ENCODE measurements around the gene ARID1B. TPM values are rescaled to one million over a fixed set of nuclear protein-coding genes. Genes with fewer than 3 reads are reported as not detected.

ARID1B gene
- total RNA-seq, 1 experiment from 2014 or later: 86.3 TPM

DNA sequence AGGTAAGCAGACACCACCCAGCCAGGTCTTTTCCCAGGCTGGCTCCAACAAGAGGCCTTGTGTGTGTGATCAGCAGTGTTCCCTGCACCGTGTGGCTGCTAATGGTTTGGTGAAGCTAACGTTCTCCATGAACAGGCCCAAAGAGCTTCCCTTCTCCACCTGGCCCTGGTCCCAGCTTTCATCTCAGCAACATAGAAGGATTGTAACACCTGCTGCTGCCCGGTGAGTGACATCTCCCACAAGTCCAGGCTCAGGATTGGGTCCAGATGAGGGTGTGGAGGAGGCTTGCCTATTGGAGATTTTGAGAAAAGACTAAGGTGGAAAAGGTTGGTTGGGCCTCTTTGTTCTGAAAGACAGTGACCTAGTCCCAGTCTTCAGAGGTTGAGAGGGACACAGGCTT lies 456.5 kb downstream of the ARID1B start:
- TF ChIP-seq CTCF (conservative IDR thresholded peaks at IDR 0.05; ENCODE audit: low read depth, low read length) (no peak), EZH2 (IDR thresholded peaks at IDR 0.05; ENCODE audit: borderline replicate concordance, low read depth, low read length, poor library complexity, severe bottlenecking) (no peak)
- no peak overlapping the region for H3K27ac ChIP-seq (ENCODE audit: low read depth, low read length, poor library complexity, severe bottlenecking)
- H3K4me3 ChIP-seq (ENCODE audit: low read depth, low read length, poor library complexity, severe bottlenecking): no peak overlapping the region
- no peak for DNase-seq (ENCODE audit: low spot score)
- POLR2A ChIA-PET (ENCODE audit: low non-redundant PET): no interaction called here
- intact Hi-C loops (cut with micrococcal nuclease; ENCODE audit: unreplicated experiment): no loop called here
- H3K4me1 ChIP-seq (ENCODE audit: insufficient read depth, low read length, poor library complexity, severe bottlenecking): no peaks in the 10 kb centered on the region
- CTCF ChIA-PET: no interaction called here
- no peaks in the 10 kb centered on the region for H3K36me3 ChIP-seq (ENCODE audit: insufficient read depth, low read length, poor library complexity, severe bottlenecking)
- H3K9me3 ChIP-seq (ENCODE audit: low read depth, low read length, poor library complexity, severe bottlenecking): no peaks in the 10 kb centered on the region
- H3K27me3 ChIP-seq (replicated peaks; ENCODE audit: insufficient read depth, low read depth, low read length, poor library complexity): peaks cover 21% of the 10 kb centered on the region
- BruUV-seq (replicated peaks): no TSS peak

GRCh38 chr6:157235600-157236039 lies 458.4 kb downstream of the ARID1B start:
- TF ChIP-seq EZH2 (IDR thresholded peaks at IDR 0.05; ENCODE audit: borderline replicate concordance, low read depth, low read length, poor library complexity, severe bottlenecking) (no peak), CTCF (conservative IDR thresholded peaks at IDR 0.05; ENCODE audit: low read depth, low read length) (peak; percentile 84)
- DNase-seq (ENCODE audit: low spot score): peak; percentile 73
- Histone ChIP-seq H3K27me3 (replicated peaks; ENCODE audit: insufficient read depth, low read depth, low read length, poor library complexity) (peaks cover 21% of the 10 kb centered on the region), H3K4me3 (ENCODE audit: low read depth, low read length, poor library complexity, severe bottlenecking) (peak overlapping the region; percentile 59), H3K36me3 (ENCODE audit: insufficient read depth, low read length, poor library complexity, severe bottlenecking) (no peaks in the 10 kb centered on the region), H3K27ac (ENCODE audit: low read depth, low read length, poor library complexity, severe bottlenecking) (no peak overlapping the region), H3K9me3 (ENCODE audit: low read depth, low read length, poor library complexity, severe bottlenecking) (no peaks in the 10 kb centered on the region), H3K4me1 (ENCODE audit: insufficient read depth, low read length, poor library complexity, severe bottlenecking) (peaks cover 12% of the 10 kb centered on the region)
- no TSS peak for BruUV-seq (replicated peaks)
- intact Hi-C loops (cut with micrococcal nuclease; ENCODE audit: unreplicated experiment): loop anchor here (5.0 kb wide), 1 partner anchor 37 kb away; no protein-coding TSS in a partner anchor
- POLR2A ChIA-PET (ENCODE audit: low non-redundant PET): interaction anchor here (0.6 kb wide), 1 partner anchor 39 kb away, joined by 3 read pairs; no protein-coding TSS in a partner anchor
- CTCF ChIA-PET: interaction anchor here (0.6 to 1.1 kb wide), 6 partner anchors 13 to 839 kb away, joined by 3 to 9 read pairs (median 6); no protein-coding TSS in a partner anchor

DNA sequence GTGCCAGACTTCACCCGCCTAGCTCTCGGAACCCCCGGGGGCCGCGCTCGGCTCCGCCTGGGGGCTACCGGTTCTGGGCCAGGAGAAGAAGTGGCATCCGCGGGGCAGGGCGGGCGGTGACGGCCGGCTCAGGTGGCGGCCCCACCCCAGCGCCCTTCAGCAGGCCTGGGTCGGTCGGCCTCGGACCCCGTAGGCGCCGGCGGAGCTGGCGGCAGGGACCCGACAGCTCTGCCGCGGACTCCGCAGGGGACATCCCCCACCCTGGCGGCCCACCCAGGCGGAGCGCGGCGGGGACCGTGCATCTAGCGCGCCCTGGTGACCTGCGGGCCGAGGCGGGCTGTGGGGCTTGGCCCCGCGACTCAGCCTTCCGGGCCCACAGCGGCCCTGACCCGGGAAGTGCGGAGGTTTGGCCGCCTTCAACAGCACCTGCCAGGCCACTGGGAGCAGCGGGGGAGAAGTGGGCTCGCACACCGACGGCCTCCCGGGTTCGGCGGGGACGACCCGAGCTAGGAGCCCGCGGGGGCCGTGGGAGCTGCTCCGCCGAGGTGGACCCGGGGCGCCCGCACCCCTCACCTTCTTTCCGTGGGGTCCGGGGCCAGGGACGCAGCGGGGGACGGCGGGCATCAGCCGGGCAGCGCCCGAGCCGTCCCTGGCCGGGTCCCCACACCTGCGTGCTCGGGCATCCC lies 459.0 kb downstream of the ARID1B start:
- Histone ChIP-seq H3K4me1 (ENCODE audit: insufficient read depth, low read length, poor library complexity, severe bottlenecking) (peaks cover 14% of the 10 kb centered on the region), H3K36me3 (ENCODE audit: insufficient read depth, low read length, poor library complexity, severe bottlenecking) (no peaks in the 10 kb centered on the region), H3K27me3 (replicated peaks; ENCODE audit: insufficient read depth, low read depth, low read length, poor library complexity) (peaks cover 21% of the 10 kb centered on the region), H3K27ac (ENCODE audit: low read depth, low read length, poor library complexity, severe bottlenecking) (no peak overlapping the region), H3K4me3 (ENCODE audit: low read depth, low read length, poor library complexity, severe bottlenecking) (peak overlapping the region; percentile 59), H3K9me3 (ENCODE audit: low read depth, low read length, poor library complexity, severe bottlenecking) (no peaks in the 10 kb centered on the region)
- no TSS peak for BruUV-seq (replicated peaks)
- no peak for DNase-seq (ENCODE audit: low spot score)
- TF ChIP-seq CTCF (conservative IDR thresholded peaks at IDR 0.05; ENCODE audit: low read depth, low read length) (no peak), EZH2 (IDR thresholded peaks at IDR 0.05; ENCODE audit: borderline replicate concordance, low read depth, low read length, poor library complexity, severe bottlenecking) (peak; percentile 44)
- ChIA-PET CTCF (interaction anchor here (1.0 to 1.1 kb wide), 2 partner anchors 13 to 39 kb away, joined by 3 to 7 read pairs; no protein-coding TSS in a partner anchor), POLR2A (ENCODE audit: low non-redundant PET) (interaction anchor here (0.7 kb wide), 1 partner anchor 654 kb away, joined by 5 read pairs; no protein-coding TSS in a partner anchor)
- intact Hi-C loops (cut with micrococcal nuclease; ENCODE audit: unreplicated experiment): loop anchor here (5.0 kb wide), 1 partner anchor 36 kb away; no protein-coding TSS in a partner anchor
